ENCODE measurements around the gene ARHGAP24. TPM values are rescaled to one million over a fixed set of nuclear protein-coding genes. Genes with fewer than 3 reads are reported as not detected.

Gene ARHGAP24
- total RNA-seq (10 to 100 TPM in 1 of 9 donors, 1 to 10 TPM in 7, under 1 TPM in 1; 0.72 to 53.4 (median 4.9) TPM), polyA plus RNA-seq (1 to 10 TPM; 1.9 to 3.1 (median 2.2) TPM)
- long read RNA-seq, donor 1 = 0 reads
- long read RNA-seq, donor 2 = 0 reads
- long read RNA-seq, donor 3 = 0 reads
- long read RNA-seq, donor 4 = 0 reads
- long read RNA-seq, donor 5, partial matches to known transcripts = 0 of 1 reads
- long read RNA-seq, donor 5, other reads (novel, unspliced or antisense) = 0 of 1 reads
- long read RNA-seq, donor 6, partial matches to known transcripts = 1 of 2 reads
- long read RNA-seq, donor 6, other reads (novel, unspliced or antisense) = 1 of 2 reads
- long read RNA-seq, donor 7, partial matches to known transcripts = 0 of 1 reads
- long read RNA-seq, donor 7, other reads (novel, unspliced or antisense) = 0 of 1 reads
- long read RNA-seq, donor 8, partial matches to known transcripts = 0 of 1 reads
- long read RNA-seq, donor 8, other reads (novel, unspliced or antisense) = 0 of 1 reads
- long read RNA-seq, donor 9, partial matches to known transcripts = 0 of 2 reads
- long read RNA-seq, donor 9, other reads (novel, unspliced or antisense) = 0 of 2 reads
- long read RNA-seq, donor 10, partial matches to known transcripts = 0 of 1 reads
- long read RNA-seq, donor 10, other reads (novel, unspliced or antisense) = 0 of 1 reads

- no peak for TF ChIP-seq CTCF (IDR thresholded peaks at IDR 0.05)
- TF ChIP-seq POLR2A (IDR thresholded peaks at IDR 0.05) = peak in 1 of 2 donors; percentile 27
- Histone ChIP-seq H3K4me1 (replicated peaks in 1 of 2) (no peaks in the 10 kb centered on the region), H3K4me3 (peak within 1 kb of the TSS; percentile 15 to 51 (median 24)), H3K27me3 (no peaks in the 10 kb centered on the region), H3K36me3 (replicated peaks in 1 of 2) (no peaks in the 10 kb centered on the region), H3K27ac (peak within 1 kb of the TSS in 2 of 5 donors; percentile 54 to 78), H3K9me3 (replicated peaks in 1 of 3) (no peaks in the 10 kb centered on the region)
- peak; percentile 69 to 84 (median 81) for DNase-seq
- intact Hi-C loops (cut with DNase I) = no loop called here
- WGBS, 4 donors = 1 to 3% (median 2%) methylated on average over 21 to 41 of the region's 41 CpGs
Observed at GRCh38 chr4:85474818-85475630, at the start of gene ARHGAP24. TSS of gene ARHGAP24 (plus strand) at chr4:85475150.

- no peaks in the 10 kb centered on the region for H3K9me3 ChIP-seq (replicated peaks in 1 of 3)
- H3K4me3 ChIP-seq = no peak overlapping the region
- H3K36me3 ChIP-seq (replicated peaks in 1 of 2) = peaks cover 0 to 3% of the 10 kb centered on the region in 2 donors
- no peaks in the 10 kb centered on the region for H3K4me1 ChIP-seq (replicated peaks in 1 of 2)
- WGBS, 4 donors = 51 to 61% (median 54%) methylated on average over 3 of the region's 3 CpGs
- no peak for TF ChIP-seq CTCF (IDR thresholded peaks at IDR 0.05)
- no peak for DNase-seq
- H3K27ac ChIP-seq = no peak overlapping the region
- intact Hi-C loops (cut with DNase I) = no loop called here
- no peaks in the 10 kb centered on the region for H3K27me3 ChIP-seq
Observed at GRCh38 chr4:85426366-85426765, 48.6 kb upstream of the ARHGAP24 start.

- Histone ChIP-seq H3K36me3 (replicated peaks in 1 of 2) (peaks cover 0 to 3% of the 10 kb centered on the region in 2 donors), H3K27me3 (no peaks in the 10 kb centered on the region), H3K27ac (no peak overlapping the region), H3K9me3 (replicated peaks in 1 of 3) (no peaks in the 10 kb centered on the region), H3K4me3 (no peak overlapping the region), H3K4me1 (replicated peaks in 1 of 2) (no peaks in the 10 kb centered on the region)
- 84 to 98% (median 87%) methylated on average over 1 of the region's 1 CpG for WGBS, 4 donors
- intact Hi-C loops (cut with DNase I) = no loop called here
- no peak for DNase-seq
- TF ChIP-seq CTCF (IDR thresholded peaks at IDR 0.05) (no peak), POLR2A (IDR thresholded peaks at IDR 0.05) (no peak)
Observed at GRCh38 chr4:85427123-85427522, 47.8 kb upstream of the ARHGAP24 start.

GRCh38 chr4:85430226-85430625, 44.7 kb upstream of the ARHGAP24 start:
- WGBS, 4 donors = 89 to 95% (median 92%) methylated on average over 3 of the region's 3 CpGs
- no peak for DNase-seq
- Histone ChIP-seq H3K27me3 (no peaks in the 10 kb centered on the region), H3K36me3 (replicated peaks in 1 of 2) (peaks cover 0 to 3% of the 10 kb centered on the region in 2 donors), H3K4me3 (no peak overlapping the region), H3K9me3 (replicated peaks in 1 of 3) (no peaks in the 10 kb centered on the region), H3K4me1 (replicated peaks in 1 of 2) (no peaks in the 10 kb centered on the region), H3K27ac (no peak overlapping the region)
- intact Hi-C loops (cut with DNase I) = no loop called here
- TF ChIP-seq CTCF (IDR thresholded peaks at IDR 0.05) = no peak
- no peak for TF ChIP-seq POLR2A (IDR thresholded peaks at IDR 0.05)
